EL (cell line): ENCODE data around the gene RGS6.

Experiments
- DNase-seq: peaks from one replicate; pipeline ENCODE4 v3.0.0-alpha.2; 2016

The RGS6 gene

DNA sequence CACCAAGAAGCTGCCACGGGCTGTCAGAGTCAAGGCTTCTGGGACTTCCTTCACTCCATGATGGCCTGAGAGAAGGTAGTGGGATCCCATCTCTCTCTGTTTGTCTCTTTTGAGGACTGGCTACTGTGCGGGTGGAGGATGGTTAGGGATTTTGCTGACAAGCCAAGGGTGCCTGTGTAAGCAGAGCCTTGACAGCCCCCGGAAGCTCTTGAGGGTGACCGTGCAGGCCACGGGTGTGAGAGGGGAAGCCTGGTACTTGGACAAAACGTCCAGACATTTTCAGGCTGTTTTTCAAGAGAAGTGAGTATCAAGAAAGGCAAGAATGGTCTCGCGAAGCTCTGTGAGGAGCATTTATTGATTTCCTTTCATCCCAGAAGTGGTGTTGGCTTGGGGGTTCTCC, 609.3 kb downstream of the RGS6 start:
- no peak for DNase-seq

- DNase-seq: no peak
Observed at GRCh38 chr14:72543341-72543740, 611.1 kb downstream of the RGS6 start.

DNA sequence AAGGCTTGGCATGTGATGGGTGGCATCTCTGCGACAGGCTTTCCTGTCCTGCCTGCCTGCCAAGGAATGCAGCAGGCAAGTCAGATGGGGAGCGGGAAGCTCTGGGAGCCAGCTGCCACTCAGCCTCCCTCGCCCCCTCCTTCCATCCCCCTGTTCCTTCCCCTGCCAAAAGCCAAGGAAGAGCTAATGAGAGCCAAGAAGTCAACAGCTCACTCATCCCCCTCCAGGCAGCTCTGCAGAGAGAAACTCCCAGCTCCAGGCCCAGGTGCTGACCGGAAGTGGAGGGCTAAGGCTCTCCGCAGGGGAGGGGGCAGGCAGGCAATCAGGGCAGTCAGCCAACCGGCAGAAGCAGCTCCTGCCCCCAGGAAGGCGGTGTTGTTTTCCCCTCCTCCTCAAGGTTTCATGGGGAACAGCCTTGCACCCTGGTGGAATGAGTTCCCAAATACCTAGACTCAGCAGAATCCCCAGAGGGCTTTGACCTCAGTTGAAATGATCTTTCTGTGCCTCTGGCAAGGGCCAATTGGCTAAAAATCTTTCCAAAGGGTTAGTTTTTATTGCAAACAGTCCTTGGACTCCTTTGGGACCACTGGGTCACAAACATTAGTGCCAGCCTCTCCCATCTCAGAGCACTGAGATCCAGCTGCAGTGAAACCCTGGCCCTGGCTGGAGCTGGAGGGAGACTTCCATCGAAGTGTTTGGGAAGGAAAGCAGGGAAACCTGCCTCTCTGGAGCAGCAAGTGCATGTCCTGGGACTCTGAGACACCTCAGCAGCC, 612.6 kb downstream of the RGS6 start:
- no peak for DNase-seq

DNA sequence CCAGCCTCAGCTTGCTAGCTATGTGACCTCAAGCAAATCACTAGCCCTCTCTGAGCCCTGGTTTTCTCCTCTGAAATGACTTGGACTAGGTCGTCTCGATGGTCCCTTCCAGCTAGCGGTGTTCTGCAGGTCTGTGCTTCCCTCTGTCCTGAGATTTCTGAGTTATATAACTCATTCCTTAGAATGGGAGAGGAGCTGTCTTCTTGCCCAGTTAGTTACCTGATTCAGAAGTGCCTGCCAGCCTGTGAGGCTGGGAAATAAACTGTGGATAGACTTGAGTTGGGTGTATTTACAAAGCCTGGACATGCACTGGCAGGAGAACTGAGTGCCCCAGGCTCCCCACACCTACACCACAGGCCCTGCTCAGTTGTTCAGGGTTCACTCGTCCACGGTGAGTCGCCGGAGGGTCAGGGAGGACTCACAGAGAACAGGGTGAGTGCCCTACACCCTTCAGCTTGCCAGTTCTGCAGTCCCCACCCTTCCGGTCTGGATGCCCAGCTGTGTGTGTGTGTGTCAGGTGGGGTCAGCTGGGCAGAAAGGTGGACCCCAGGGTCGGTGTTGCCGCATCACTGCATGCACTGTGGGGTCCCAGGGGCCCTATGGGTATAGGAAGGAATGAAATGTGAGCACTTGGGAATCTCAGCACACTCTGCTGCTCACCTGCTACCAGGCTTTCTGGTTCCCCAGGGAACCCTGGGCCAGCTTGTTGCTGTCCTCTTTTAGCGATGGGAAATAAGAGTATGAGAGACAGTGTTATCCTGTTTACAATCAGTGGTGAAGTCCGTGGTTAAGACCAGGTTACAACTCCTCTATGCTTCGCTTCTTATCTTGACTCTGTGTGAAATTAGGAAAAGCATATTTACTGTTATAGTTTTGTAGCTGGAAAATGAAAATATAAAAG, 613.4 kb downstream of the RGS6 start:
- peak; percentile 14 for DNase-seq

GRCh38 chr14:72546344-72547016, 614.3 kb downstream of the RGS6 start:
- no peak for DNase-seq

DNA sequence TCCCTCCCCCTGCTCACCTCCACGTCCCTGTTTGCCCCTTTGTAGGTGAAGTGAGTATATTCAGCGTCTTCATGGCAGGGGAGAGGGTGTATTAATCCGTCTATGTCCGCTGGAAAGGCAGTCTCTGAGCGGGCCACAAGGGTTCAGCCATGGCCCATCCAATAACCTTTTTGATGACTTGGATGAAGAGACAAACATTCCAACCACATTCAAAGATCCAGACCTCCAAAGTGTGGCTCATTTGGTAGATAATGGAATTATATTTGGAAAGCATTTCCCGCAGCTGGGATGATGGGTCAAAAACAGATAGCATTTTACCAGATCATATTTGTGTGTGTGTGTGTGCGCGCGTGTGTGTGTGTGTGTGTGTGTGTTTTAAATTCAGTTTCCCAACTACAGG, 615.8 kb downstream of the RGS6 start:
- DNase-seq: no peak

GRCh38 chr14:72549026-72549425, 616.8 kb downstream of the RGS6 start:
- no peak for DNase-seq

GRCh38 chr14:72549854-72550253, 617.6 kb downstream of the RGS6 start:
- DNase-seq: no peak

DNA sequence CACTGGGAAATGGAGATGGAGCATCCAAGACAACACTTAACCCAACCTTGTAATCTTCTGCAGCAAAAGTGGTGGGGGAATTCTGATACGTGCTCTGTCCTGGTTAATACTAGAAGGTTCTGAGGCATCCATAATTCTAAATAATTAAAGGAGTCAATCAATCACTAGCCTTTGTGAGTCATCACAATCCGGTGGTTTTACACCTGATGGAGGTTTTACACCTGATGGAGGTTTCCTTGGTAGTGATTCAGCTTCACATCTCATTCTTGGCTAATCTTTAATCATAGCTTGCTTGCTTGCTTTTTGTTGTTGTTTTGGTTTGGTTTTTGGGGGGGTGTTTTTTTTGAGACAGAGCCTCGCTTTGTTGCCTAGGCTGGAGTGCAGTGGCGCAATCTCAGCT, 618.3 kb downstream of the RGS6 start:
- no peak for DNase-seq

DNA sequence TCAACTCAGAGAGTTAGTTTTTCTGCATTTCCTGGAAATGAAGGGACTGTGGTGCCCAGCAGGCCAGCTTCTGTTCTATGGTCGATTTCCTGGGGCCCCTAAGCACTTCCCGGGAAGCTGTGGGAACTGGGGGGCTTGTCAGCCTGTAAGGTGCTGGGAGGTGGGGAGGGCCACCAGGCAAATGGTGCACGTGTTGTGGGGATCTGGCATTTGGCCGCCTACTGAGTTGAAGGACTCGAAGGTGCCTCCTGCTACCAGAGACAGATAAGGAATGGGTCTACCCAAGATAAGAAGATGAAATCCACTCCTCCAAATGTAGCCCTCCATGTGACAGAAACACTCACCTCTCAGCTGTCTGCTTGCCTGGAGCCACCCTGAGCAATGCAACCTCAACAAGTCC, 620.0 kb downstream of the RGS6 start:
- DNase-seq: no peak

DNA sequence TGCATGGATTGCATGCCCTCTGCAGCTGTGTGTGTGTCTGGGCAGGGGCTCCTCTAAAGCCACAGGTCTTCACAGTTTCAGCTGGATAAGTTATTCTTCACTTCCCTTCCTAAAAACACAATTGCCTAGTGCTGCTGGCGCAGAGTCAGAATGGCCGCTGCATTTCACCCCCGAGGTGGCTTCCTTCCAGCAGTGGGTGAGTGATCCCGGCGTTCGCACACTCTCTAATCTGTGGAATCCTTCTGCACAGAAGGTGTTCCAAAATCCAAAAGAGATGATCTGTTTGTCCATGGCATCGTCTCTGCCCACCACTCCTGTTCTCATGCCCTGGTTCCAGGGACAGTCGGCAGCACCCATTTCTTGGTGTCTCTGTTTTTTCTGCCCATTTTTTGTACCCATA, 620.9 kb downstream of the RGS6 start:
- DNase-seq: no peak

GRCh38 chr14:72553656-72554055, 621.4 kb downstream of the RGS6 start:
- no peak for DNase-seq

- DNase-seq: no peak
Observed at GRCh38 chr14:72554401-72554800, 622.2 kb downstream of the RGS6 start.

DNA sequence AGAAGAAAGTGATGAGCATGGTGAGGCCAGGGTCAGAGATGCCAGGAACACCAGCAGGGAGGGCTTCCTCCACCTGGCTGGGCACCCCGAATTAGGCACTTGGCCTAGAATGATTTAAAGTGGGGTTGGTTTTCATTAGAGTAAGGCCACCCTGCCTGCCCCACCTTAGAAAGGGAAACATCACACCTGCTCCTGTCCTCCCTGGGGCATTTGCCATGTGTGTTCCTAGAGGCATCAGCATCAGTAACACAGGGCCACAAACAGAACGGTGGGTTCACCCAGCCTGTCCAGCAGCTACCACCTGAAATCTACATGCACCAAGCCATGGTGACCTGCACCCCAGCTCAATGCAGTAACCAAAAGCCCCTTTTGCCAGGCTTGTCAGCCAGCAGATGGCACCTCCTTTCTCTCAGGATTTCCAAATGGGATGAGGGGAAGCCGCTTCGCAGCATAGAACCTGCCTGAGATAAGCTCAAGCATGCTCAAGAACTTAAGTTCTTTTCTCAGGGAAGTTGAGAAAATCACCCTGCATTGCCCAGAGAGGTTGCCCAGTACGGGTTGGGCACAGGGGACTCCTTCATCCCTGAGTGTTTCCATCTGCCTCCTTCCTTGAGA, 622.9 kb downstream of the RGS6 start:
- no peak for DNase-seq

DNA sequence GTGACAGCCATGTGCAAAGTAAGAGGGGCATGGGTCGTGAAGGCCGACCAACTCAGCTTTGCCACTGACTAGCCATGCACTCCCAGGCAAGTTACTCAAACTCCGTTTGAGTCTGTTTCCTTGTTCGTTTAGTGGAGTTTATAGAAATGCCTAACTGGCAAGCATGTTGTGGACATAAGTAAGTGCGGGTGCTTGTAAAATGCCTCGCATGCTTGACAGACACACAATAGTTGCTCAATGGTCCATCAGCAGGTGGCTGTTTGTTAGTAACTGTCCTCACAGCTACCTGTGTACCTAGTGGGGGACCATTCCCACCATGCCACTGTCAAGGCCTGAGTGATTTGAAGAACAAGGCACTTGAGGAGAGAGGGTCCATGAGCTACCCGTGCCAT, 623.4 kb downstream of the RGS6 start:
- DNase-seq: no peak

DNA sequence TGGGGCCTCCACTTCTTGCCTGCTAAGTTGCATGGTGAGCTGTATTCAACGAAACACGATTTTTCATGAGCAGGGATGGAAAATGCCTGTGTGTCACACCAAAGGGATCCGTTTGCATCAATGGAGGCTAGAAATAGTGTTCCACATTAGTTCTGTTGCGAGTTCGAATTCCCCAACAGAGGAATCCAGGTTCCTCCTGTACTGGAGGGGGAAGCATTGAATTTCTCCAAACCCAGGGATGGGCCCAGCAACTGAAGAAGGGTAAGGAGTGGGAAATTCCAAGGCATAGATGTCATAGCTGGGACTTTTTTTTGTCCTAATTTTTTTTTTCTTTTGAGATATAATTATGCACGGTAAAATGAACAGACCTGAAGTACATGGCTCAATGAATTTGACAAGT, 625.4 kb downstream of the RGS6 start:
- DNase-seq: peak; percentile 26

DNA sequence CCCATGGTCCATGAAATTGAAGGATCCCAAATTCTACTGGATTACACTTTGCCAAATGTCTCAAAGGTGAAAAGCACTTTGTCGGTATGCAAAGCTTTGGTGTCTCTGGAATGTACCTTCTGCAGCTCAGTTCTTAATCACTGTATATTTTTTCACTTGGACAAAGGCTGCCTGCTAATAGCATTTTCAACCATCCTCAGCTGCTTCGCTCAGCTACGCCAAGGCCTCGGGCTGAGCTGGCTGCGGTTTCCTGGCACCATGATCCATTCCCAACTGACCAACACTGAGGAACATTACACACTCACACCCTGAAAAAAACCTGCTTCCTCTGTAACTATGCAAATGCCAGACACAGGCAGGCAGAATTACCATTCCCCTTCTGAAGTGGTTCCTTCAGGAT, 626.5 kb downstream of the RGS6 start:
- peak; percentile 83 for DNase-seq

- peak; percentile 37 for DNase-seq
Observed at GRCh38 chr14:72559202-72559601, 627.0 kb downstream of the RGS6 start.

GRCh38 chr14:72559669-72560255, 627.5 kb downstream of the RGS6 start:
- no peak for DNase-seq

DNA sequence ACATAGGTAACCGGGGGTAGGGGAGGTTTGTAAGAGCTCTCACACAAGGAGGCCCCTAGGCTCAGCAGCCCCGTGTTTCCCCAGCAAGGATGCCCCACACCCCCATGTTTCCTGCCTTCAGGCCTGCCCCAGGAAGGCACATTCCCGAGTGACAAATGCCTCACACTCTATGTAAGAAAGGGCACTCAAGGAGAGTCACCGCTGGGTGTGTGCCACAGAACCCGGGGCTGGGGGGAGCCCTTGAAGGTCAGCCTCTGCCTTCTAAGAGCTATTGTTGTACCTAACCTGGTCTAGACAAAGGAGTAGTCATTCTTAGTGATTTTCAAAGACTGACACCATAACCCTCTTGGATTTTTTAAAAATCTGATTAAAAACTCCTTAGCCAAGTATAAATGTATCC, 628.1 kb downstream of the RGS6 start:
- DNase-seq: peak; percentile 41

DNA sequence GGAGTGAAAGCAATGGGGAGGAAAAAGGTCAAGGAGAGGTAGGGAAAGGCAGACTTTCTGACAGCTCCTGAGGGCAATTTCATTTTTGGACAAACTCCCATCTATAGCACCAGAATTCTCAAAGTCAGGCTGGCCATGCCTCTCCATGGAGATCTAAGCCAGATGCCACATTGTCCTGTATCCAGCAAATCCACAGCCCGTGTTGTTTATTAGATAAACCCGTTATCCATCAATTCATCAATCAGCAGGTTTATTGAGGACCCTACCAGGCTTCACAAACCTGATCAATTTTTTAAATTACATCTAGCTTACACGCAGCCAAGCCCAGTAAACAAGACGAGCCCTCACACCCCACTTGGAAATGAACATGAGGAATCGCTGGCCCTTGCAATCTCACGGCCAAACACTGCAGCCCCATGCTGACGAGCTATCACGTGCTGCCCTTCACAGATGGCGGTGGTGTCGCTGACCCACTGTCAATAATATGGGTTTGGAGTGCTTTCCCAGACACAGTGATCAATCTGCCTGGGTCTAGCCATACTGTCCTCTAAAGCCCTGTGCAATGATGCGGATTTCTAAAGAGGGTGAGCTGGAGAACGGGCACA, 628.8 kb downstream of the RGS6 start:
- DNase-seq: no peak

DNA sequence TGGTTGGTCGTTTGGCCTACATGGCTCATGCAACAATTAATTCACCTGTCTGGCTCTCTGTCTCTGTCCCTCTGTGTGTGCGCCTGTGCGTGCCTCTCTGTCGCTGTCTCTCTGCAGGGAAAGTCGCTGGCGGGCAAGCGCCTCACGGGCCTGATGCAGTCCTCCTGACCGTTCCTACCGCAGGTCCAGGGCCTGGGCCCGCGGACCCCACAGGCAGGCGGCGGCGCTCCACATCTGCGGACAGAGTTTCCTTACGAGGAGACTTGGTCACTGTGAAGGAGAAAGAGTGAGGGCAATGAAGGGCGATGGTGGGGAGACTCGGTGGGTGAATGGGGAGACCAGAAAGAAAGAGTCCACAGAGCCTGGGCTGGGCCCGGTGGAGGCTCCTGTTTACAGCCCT, 630.1 kb downstream of the RGS6 start:
- DNase-seq: no peak
